BE2C (cell line): ENCODE measurements around the gene CLCN2.
A peak's percentile ranks its signal among the peaks of the same experiment; 100 is the strongest.

Experiments
- DNase-seq: peaks from one replicate; pipeline ENCODE4 v3.0.0-alpha.2; 2020
- H3K27me3 ChIP-seq: fragments of 250-450 bp; sonication (Bioruptor Pico); 2 replicates; pipeline ENCODE4 v1.5.1; 2020; ENCODE audit warnings: mild to moderate bottlenecking
- H3K36me3 ChIP-seq: fragments of 250-450 bp; sonication (Bioruptor Pico); 2 replicates; pipeline ENCODE4 v1.5.1; 2020; ENCODE audit warnings: mild to moderate bottlenecking
- H3K4me1 ChIP-seq: fragments of 250-450 bp; sonication (Bioruptor Pico); 2 replicates; pipeline ENCODE4 v1.5.1; 2020
- H3K4me3 ChIP-seq: 2 replicates; pipeline ENCODE4 v1.5.1; 2011; ENCODE audit warnings: low read depth, low read length
- H3K9me3 ChIP-seq: fragments of 250-450 bp; sonication (Bioruptor Pico); 2 replicates; pipeline ENCODE4 v1.5.1; 2020
- CTCF ChIP-seq: IDR thresholded peaks from 2 replicates; pipeline ENCODE4 v1.5.1; 2012; ENCODE audit warnings: mild to moderate bottlenecking, low read depth, low read length

The CLCN2 gene

GRCh38 chr3:184354121-184354728 lies 7.2 kb downstream of the CLCN2 start:
- no peaks in the 10 kb centered on the region for H3K4me1 ChIP-seq
- H3K27me3 ChIP-seq: no peaks in the 10 kb centered on the region
- peak; percentile 82 for DNase-seq
- no peaks in the 10 kb centered on the region for H3K36me3 ChIP-seq
- no peaks in the 10 kb centered on the region for H3K9me3 ChIP-seq
- TF ChIP-seq CTCF: peak; percentile 79
- no peak overlapping the region for H3K4me3 ChIP-seq

GRCh38 chr3:184353546-184353941 lies 7.9 kb downstream of the CLCN2 start:
- Histone ChIP-seq H3K36me3 (no peaks in the 10 kb centered on the region), H3K27me3 (no peaks in the 10 kb centered on the region), H3K4me1 (no peaks in the 10 kb centered on the region), H3K9me3 (no peaks in the 10 kb centered on the region), H3K4me3 (no peak overlapping the region)
- TF ChIP-seq CTCF: no peak
- no peak for DNase-seq

GRCh38 chr3:184352897-184353545 lies 8.4 kb downstream of the CLCN2 start:
- Histone ChIP-seq H3K4me1 (no peaks in the 10 kb centered on the region), H3K36me3 (no peaks in the 10 kb centered on the region), H3K9me3 (no peaks in the 10 kb centered on the region), H3K27me3 (no peaks in the 10 kb centered on the region), H3K4me3 (no peak overlapping the region)
- no peak for TF ChIP-seq CTCF
- no peak for DNase-seq

GRCh38 chr3:184352149-184352785 lies 9.1 kb downstream of the CLCN2 start:
- H3K27me3 ChIP-seq: no peaks in the 10 kb centered on the region
- H3K4me1 ChIP-seq: no peaks in the 10 kb centered on the region
- H3K36me3 ChIP-seq: no peaks in the 10 kb centered on the region
- no peak overlapping the region for H3K4me3 ChIP-seq
- no peaks in the 10 kb centered on the region for H3K9me3 ChIP-seq
- no peak for TF ChIP-seq CTCF
- no peak for DNase-seq

GRCh38 chr3:184351511-184352148 lies 9.8 kb downstream of the CLCN2 start:
- Histone ChIP-seq H3K4me3 (no peak overlapping the region), H3K27me3 (no peaks in the 10 kb centered on the region), H3K9me3 (no peaks in the 10 kb centered on the region), H3K4me1 (no peaks in the 10 kb centered on the region), H3K36me3 (no peaks in the 10 kb centered on the region)
- TF ChIP-seq CTCF: no peak
- DNase-seq: no peak

GRCh38 chr3:184350618-184351017 lies 10.8 kb downstream of the CLCN2 start:
- no peaks in the 10 kb centered on the region for H3K27me3 ChIP-seq
- TF ChIP-seq CTCF: no peak
- no peaks in the 10 kb centered on the region for H3K36me3 ChIP-seq
- no peak overlapping the region for H3K4me3 ChIP-seq
- H3K9me3 ChIP-seq: no peaks in the 10 kb centered on the region
- H3K4me1 ChIP-seq: no peaks in the 10 kb centered on the region
- DNase-seq: no peak
